DOHH2 (cell line): ENCODE results near the gene DGAT2L6.

Source experiments
- H3F3A ChIP-seq: fragments of 200-600 bp; sonication (generic), shearing (Covaris generic); 2 replicates; pipeline ENCODE4 v1.6.0; 2016; ENCODE audit warnings: antibody characterized with exemption, mild to moderate bottlenecking; ENCODE audit not compliant: control insufficient read depth, insufficient read depth
- H3K27ac ChIP-seq: fragments of 200-600 bp; sonication (generic); 2 replicates; pipeline ENCODE4 v1.5.1; 2014; ENCODE audit warnings: low read depth, mild to moderate bottlenecking, low read length, moderate library complexity
- H3K27me3 ChIP-seq: fragments of 200-600 bp; sonication (generic); 2 replicates; pipeline ENCODE4 v1.6.1; 2014; ENCODE audit warnings: mild to moderate bottlenecking, low read length, mixed read lengths; ENCODE audit not compliant: control insufficient read depth
- H3K36me3 ChIP-seq: fragments of 200-600 bp; sonication (generic); 2 replicates; pipeline ENCODE4 v1.6.1; 2014; ENCODE audit warnings: mild to moderate bottlenecking, low read length, moderate library complexity, mixed read lengths; ENCODE audit not compliant: control insufficient read depth
- H3K4me1 ChIP-seq: fragments of 200-600 bp; sonication (generic); 2 replicates; pipeline ENCODE4 v1.6.1; 2014; ENCODE audit warnings: mild to moderate bottlenecking, low read length, mixed read lengths; ENCODE audit not compliant: control insufficient read depth
- H3K4me2 ChIP-seq: fragments of 200-600 bp; sonication (generic); 2 replicates; pipeline ENCODE4 v1.6.0; 2014; ENCODE audit warnings: mild to moderate bottlenecking, low read length, moderate library complexity
- H3K4me3 ChIP-seq: fragments of 200-600 bp; sonication (generic); 2 replicates; pipeline ENCODE4 v1.5.1; 2014; ENCODE audit warnings: mild to moderate bottlenecking, low read length, mixed read lengths
- H3K79me2 ChIP-seq: fragments of 200-600 bp; sonication (generic); 2 replicates; pipeline ENCODE4 v1.6.1; 2014; ENCODE audit warnings: mild to moderate bottlenecking, low read length, mixed read lengths; ENCODE audit not compliant: control insufficient read depth
- H3K9me2 ChIP-seq: fragments of 200-600 bp; sonication (generic); replicated peaks from 2 replicates; pipeline ENCODE4 v1.6.1; 2014; ENCODE audit warnings: mild to moderate bottlenecking, low read length, mixed read lengths; ENCODE audit not compliant: control insufficient read depth
- H3K9me3 ChIP-seq: fragments of 200-600 bp; sonication (generic); 2 replicates; pipeline ENCODE4 v1.6.1; 2014; ENCODE audit warnings: antibody characterized with exemption, low read length, mixed read lengths; ENCODE audit not compliant: control insufficient read depth, insufficient read depth
- H4K20me1 ChIP-seq: fragments of 200-600 bp; sonication (generic); 2 replicates; pipeline ENCODE4 v1.6.0; 2014; ENCODE audit warnings: low read depth, mild to moderate bottlenecking, antibody characterized with exemption, low read length, moderate library complexity; ENCODE audit not compliant: control insufficient read depth, insufficient read depth
- EZH2phosphoT487 ChIP-seq: fragments of 200-600 bp; sonication (generic); IDR thresholded peaks from 2 replicates; pipeline ENCODE4 v1.6.1; 2017; ENCODE audit warnings: borderline replicate concordance, mild to moderate bottlenecking, antibody characterized with exemption, low read length, moderate library complexity, mixed read lengths
- TF ChIP-seq, protein P1 (sequence below): fragments of 200-600 bp; sonication (generic); IDR thresholded peaks from one replicate; pipeline ENCODE4 v1.5.1; 2014; ENCODE audit warnings: antibody characterized with exemption, mild to moderate bottlenecking, low read depth, low read length; ENCODE audit not compliant: poor library complexity, severe bottlenecking

Gene DGAT2L6

DNA sequence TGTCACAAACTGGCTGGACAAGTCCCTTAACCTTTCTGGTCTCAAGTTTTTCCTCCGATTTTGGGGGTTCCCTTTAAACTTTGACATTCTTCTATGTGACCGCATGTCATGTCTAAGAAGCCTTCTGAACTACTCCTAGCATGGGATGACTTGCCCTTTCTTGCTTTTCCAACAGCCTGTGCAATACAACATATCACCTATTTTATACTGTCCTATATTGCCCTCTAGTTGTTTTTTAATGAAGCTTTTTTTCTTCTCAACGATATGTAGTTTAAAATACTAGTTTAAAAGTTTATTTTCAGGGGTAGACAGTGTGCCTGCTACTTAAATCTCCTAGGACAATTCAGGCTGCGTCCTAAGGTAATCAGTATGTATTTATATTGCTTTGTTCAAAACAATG, 45.1 kb upstream of the DGAT2L6 start:
- Histone ChIP-seq H3K9me3 (no peaks in the 10 kb centered on the region), H4K20me1 (no peaks in the 10 kb centered on the region), H3K27me3 (no peaks in the 10 kb centered on the region), H3K27ac (peak overlapping the region; percentile 84; the same call in 1 of the 2 replicates), H3K4me2 (peak overlapping the region; percentile 53), H3F3A (peaks cover 5% of the 10 kb centered on the region; the same call in 1 of the 2 replicates), H3K79me2 (peaks cover 32% of the 10 kb centered on the region), H3K36me3 (peaks cover 28% of the 10 kb centered on the region), H3K9me2 (no peaks in the 10 kb centered on the region), H3K4me3 (peak overlapping the region; percentile 95; the same call in 1 of the 2 replicates), H3K4me1 (peaks cover 20% of the 10 kb centered on the region)
- no peak for TF ChIP-seq EZH2phosphoT487
- TF ChIP-seq, protein P1, sequence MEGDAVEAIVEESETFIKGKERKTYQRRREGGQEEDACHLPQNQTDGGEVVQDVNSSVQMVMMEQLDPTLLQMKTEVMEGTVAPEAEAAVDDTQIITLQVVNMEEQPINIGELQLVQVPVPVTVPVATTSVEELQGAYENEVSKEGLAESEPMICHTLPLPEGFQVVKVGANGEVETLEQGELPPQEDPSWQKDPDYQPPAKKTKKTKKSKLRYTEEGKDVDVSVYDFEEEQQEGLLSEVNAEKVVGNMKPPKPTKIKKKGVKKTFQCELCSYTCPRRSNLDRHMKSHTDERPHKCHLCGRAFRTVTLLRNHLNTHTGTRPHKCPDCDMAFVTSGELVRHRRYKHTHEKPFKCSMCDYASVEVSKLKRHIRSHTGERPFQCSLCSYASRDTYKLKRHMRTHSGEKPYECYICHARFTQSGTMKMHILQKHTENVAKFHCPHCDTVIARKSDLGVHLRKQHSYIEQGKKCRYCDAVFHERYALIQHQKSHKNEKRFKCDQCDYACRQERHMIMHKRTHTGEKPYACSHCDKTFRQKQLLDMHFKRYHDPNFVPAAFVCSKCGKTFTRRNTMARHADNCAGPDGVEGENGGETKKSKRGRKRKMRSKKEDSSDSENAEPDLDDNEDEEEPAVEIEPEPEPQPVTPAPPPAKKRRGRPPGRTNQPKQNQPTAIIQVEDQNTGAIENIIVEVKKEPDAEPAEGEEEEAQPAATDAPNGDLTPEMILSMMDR, result peak; percentile 11

DNA sequence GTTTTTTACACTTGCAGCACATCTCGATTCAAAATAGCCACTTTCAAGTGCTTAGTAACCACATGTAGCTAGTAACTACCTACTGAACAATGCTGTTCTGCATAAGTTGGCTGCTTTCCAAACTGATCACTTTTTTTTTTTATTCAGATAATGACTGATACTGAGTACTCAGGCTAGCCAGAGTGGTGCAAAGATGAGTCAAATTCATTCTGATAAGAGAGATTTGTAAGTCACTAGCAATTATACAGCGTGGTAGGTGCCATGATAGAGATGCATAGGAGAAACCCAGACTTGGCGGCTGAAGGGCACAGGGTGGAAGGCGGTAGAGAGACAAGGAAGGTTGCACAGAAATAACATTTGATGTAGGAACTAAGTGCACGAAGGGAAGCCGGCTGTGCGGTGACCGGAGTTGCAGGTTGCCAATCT, 44.4 kb upstream of the DGAT2L6 start:
- H3K27me3 ChIP-seq, result no peaks in the 10 kb centered on the region
- H3K9me3 ChIP-seq, result no peaks in the 10 kb centered on the region
- TF ChIP-seq EZH2phosphoT487, result no peak
- TF ChIP-seq, protein P1, result no peak
- peak overlapping the region; percentile 84 for H3K27ac ChIP-seq
- peak overlapping the region; percentile 53 for H3K4me2 ChIP-seq
- H3K79me2 ChIP-seq, result peaks cover 34% of the 10 kb centered on the region
- peak overlapping the region; percentile 95 for H3K4me3 ChIP-seq
- H3K36me3 ChIP-seq, result peaks cover 29% of the 10 kb centered on the region
- no peaks in the 10 kb centered on the region for H4K20me1 ChIP-seq
- H3K4me1 ChIP-seq, result peaks cover 20% of the 10 kb centered on the region
- H3K9me2 ChIP-seq, result no peaks in the 10 kb centered on the region
- peaks cover 5% of the 10 kb centered on the region; the same call in 1 of the 2 replicates for H3F3A ChIP-seq

DNA sequence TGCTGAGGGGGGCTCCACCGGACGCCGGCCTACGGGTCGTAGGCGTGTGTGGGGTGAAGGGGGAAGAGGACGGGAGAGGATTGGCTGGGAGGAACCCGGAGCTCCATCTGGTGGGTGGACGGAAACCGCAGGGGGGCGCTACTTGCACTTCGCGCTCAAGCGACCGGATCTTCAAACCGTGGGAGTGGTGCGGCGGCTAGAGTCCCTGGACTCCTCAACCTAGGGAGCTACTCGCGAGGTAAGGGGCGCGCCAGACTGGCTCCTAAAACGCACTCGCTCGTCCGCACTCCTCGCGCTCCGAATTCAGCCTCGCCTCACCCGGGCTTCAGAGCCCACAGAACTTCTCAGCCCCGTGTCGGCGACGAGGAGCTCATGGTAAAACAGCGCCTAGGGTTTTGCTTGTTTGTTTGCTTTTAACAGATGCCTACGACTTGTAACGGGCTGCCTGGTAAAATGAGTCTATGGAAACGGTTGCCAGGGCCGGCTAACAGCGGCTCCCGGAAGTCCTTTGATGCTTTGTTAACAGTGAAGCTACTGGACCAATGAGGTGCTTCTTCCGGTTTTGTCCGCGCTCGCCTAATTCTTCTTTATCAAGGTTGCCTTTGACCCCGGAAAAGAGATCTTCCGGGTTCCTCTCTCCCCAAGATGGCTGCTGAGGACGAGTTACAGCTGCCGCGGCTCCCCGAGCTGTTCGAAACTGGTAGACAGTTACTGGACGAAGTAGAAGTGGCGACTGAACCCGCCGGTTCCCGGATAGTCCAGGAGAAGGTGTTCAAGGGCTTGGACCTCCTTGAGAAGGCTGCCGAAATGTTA, 43.8 kb upstream of the DGAT2L6 start, which contains the start of gene IGBP1:
IGBP1 (plus strand) TSS at position 145 of the 813 bp plus-strand sequence; CDS start at position 646, 501 bp downstream.
- Histone ChIP-seq H3K79me2 (peaks cover 34% of the 10 kb centered on the region), H4K20me1 (no peaks in the 10 kb centered on the region), H3K36me3 (peaks cover 29% of the 10 kb centered on the region), H3K4me2 (peak within 1 kb of the TSS; percentile 53), H3K9me2 (no peaks in the 10 kb centered on the region), H3K27me3 (no peaks in the 10 kb centered on the region), H3K9me3 (no peaks in the 10 kb centered on the region), H3K4me3 (peak within 1 kb of the TSS; percentile 95), H3F3A (peaks cover 5% of the 10 kb centered on the region; the same call in 1 of the 2 replicates), H3K27ac (peak within 1 kb of the TSS; percentile 84), H3K4me1 (peaks cover 20% of the 10 kb centered on the region)
- no peak for TF ChIP-seq EZH2phosphoT487
- TF ChIP-seq, protein P1, result peak; percentile 78
